ENCODE results near the gene MTHFD1L. TPM values are rescaled to one million over a fixed set of nuclear protein-coding genes. Genes with fewer than 3 reads are reported as not detected.

The MTHFD1L gene
- total and polyA plus RNA-seq, 7 experiments from 2014 or later = 5.7 to 57.8 (median 7.8) TPM

DNA sequence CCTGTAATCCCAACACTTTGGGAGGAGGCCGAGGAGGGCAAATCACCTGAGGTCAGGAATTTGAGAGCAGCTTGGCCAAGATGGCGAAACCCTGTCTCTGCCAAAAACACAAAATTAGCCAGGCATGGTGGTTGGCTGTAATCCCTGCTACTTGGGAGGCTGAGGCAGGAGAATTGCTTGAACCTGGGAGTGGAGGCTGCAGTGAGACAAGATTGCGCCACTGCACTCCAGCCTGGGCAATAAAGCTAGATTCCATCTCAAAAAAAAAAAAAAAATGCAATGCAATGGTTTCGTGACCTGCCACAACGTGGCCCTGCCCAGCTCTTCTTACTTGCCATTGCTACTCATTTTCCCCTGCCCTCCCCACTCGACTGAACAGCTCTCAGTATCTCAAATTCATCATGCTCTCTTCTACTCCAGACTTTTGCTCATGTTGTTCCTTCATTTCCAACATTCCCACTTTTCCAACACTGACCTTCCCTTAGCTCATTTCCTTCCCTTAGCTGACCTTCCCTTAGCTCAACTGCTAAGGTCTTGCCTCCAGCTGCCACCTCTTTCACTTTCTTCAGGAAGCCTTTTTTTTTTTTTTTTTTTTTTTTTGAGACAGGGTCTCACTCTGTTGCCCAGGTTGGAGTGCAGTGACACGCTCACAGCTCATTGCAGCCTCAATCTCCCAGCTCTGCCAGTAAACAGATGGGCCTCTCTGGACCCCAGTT is 2.1 kb upstream of the MTHFD1L start:
- no peaks in the 10 kb centered on the region for H3K9me3 ChIP-seq (ENCODE audit: control insufficient read depth in 2 of 3, low read length in 3 of 3)
- CTCF ChIA-PET = no interaction called here
- DNase-seq (no peak), ATAC-seq (no peak)
- H3K4me3 Mint-ChIP-seq = no peak overlapping the region
- peaks cover 0 to 3% (median 0%) of the 10 kb centered on the region in 3 experiments for H3K36me3 ChIP-seq (ENCODE audit: control insufficient read depth in 2 of 3, insufficient read depth in 3 of 3, low read length in 3 of 3)
- intact Hi-C loops (cut with micrococcal nuclease) = no loop called here
- peaks cover 10 to 36% (median 14%) of the 10 kb centered on the region in 7 donors for H3K4me1 Mint-ChIP-seq
- H3K27ac ChIP-seq (ENCODE audit: low read depth, low read length) = no peak overlapping the region
- POLR2A ChIA-PET = no interaction called here
- H3K27me3 ChIP-seq (ENCODE audit: control insufficient read depth in 2 of 2, insufficient read depth in 2 of 2, low read length in 2 of 2) = no peaks in the 10 kb centered on the region
- peaks cover 0 to 1% (median 0%) of the 10 kb centered on the region in 11 donors for H3K9me3 Mint-ChIP-seq
- H3K36me3 Mint-ChIP-seq = peaks cover 0 to 4% (median 0%) of the 10 kb centered on the region in 5 donors
- H3K4me1 ChIP-seq (ENCODE audit: control insufficient read depth in 2 of 2, insufficient read depth in 2 of 2, low read length in 2 of 2) = peaks cover 5 to 6% of the 10 kb centered on the region in 2 donors
- H3K4me3 ChIP-seq (ENCODE audit: low read length) = no peak overlapping the region
- no peak overlapping the region for H3K27ac Mint-ChIP-seq
- peaks cover 10 to 29% (median 22%) of the 10 kb centered on the region in 5 donors for H3K27me3 Mint-ChIP-seq

DNA sequence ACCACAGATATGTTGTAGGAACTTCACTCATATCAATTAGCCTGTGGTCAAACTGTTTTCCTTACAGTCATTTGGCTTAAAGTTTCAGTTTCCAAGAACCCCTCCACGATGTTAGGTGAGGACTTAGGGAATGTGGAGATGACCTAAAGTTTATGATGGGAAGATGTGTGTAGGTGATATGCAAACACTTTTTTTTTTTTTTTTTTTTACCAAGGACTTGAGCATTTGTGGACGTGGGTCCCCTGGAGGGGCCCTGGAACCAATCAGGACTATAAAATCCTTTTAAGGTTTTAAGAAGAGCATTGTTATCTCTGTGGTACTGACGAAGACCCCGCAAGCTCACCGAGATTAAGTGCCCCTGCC is 478 bp upstream of the MTHFD1L start:
- peak overlapping the region; percentile 71 to 87 (median 83) for H3K4me3 Mint-ChIP-seq
- ATAC-seq (no peak), DNase-seq (no peak)
- peaks cover 8 to 18% (median 16%) of the 10 kb centered on the region in 5 donors for H3K27me3 Mint-ChIP-seq
- no peaks in the 10 kb centered on the region for H3K9me3 ChIP-seq (ENCODE audit: control insufficient read depth in 2 of 3, low read length in 3 of 3)
- no peaks in the 10 kb centered on the region for H3K27me3 ChIP-seq (ENCODE audit: control insufficient read depth in 2 of 2, insufficient read depth in 2 of 2, low read length in 2 of 2)
- peak overlapping the region in 7 of 9 donors; percentile 28 to 85 (median 72) for H3K27ac Mint-ChIP-seq
- peak overlapping the region; percentile 61 for H3K27ac ChIP-seq (ENCODE audit: low read depth, low read length)
- peak overlapping the region; percentile 72 for H3K4me3 ChIP-seq (ENCODE audit: low read length)
- H3K36me3 ChIP-seq (ENCODE audit: control insufficient read depth in 2 of 3, insufficient read depth in 3 of 3, low read length in 3 of 3) = peaks cover 0 to 3% (median 0%) of the 10 kb centered on the region in 3 experiments
- H3K9me3 Mint-ChIP-seq = peaks cover 0 to 1% (median 0%) of the 10 kb centered on the region in 11 donors
- peaks cover 10 to 43% (median 14%) of the 10 kb centered on the region in 7 donors for H3K4me1 Mint-ChIP-seq
- peaks cover 5 to 6% of the 10 kb centered on the region in 2 donors for H3K4me1 ChIP-seq (ENCODE audit: control insufficient read depth in 2 of 2, insufficient read depth in 2 of 2, low read length in 2 of 2)
- CTCF ChIA-PET = no interaction called here
- POLR2A ChIA-PET = interaction anchor here (0.7 kb wide), 1 partner anchor 579 kb away, joined by 3 read pairs; no protein-coding TSS in a partner anchor
- H3K36me3 Mint-ChIP-seq = peaks cover 0 to 4% (median 0%) of the 10 kb centered on the region in 5 donors
- intact Hi-C loops (cut with micrococcal nuclease) = loop anchor here (5.0 kb wide), 2 partner anchors 923 to 1118 kb away; partner anchors contain the start of genes NUP43 (in 1 of the 2), PCMT1 (in 1 of the 2) and ULBP2 (in 1 of the 2)

DNA sequence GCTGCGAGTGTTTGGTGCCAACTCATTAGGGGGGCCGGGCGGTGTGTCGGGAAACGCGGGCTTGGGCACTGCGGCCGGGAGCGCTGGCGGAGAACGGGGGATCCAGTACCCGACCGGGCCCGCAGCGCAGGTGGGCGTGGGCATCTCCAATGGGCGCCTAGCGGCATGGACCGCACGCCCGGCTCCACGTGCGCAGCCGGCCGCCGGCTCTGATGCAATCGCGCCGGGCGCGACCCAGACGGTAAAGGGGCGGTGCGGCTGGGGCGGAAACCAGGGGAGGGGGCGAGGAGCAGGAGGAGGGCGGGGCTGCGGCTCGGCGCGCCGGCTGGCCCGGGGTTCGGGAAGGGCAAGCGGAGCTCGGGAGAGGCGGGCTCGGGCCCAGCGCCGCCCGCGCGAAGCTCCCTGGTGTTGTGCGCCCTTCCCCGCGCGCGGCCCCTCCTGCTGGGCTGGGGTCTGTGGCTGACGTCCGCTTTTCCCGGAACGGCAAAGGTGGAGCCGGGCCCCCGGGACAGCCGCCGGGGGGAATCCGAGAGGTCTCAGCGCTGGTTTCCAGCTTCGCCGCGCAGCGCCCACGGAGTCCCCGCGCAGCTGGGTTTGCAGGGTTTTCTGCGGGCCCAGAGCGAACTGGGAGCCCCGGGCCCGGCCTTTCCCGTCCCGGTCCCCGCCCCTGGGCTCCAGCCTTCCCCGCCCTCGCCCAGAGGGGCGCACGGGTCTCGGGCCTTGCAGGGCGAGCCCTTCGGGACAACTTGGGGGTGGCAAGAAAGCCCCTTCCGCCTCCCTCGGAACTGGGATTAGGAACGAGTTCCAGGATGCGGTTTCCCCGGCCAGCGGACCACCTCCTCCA is 867 bp downstream of the MTHFD1L start:
- peak overlapping the region; percentile 61 for H3K27ac ChIP-seq (ENCODE audit: low read depth, low read length)
- peaks cover 8 to 17% (median 14%) of the 10 kb centered on the region in 5 donors for H3K27me3 Mint-ChIP-seq
- H3K36me3 Mint-ChIP-seq = peaks cover 0 to 4% (median 0%) of the 10 kb centered on the region in 5 donors
- H3K4me1 Mint-ChIP-seq = peaks cover 10 to 44% (median 14%) of the 10 kb centered on the region in 7 donors
- ATAC-seq = peak; percentile 86
- H3K4me3 Mint-ChIP-seq = peak overlapping the region; percentile 83 to 98 (median 91)
- DNase-seq = peak; percentile 46 to 88 (median 64)
- peak overlapping the region; percentile 53 for H3K4me3 ChIP-seq (ENCODE audit: low read length)
- H3K4me1 ChIP-seq (ENCODE audit: control insufficient read depth in 2 of 2, insufficient read depth in 2 of 2, low read length in 2 of 2) = peaks cover 5 to 6% of the 10 kb centered on the region in 2 donors
- no peaks in the 10 kb centered on the region for H3K27me3 ChIP-seq (ENCODE audit: control insufficient read depth in 2 of 2, insufficient read depth in 2 of 2, low read length in 2 of 2)
- H3K9me3 ChIP-seq (ENCODE audit: control insufficient read depth in 2 of 3, low read length in 3 of 3) = no peaks in the 10 kb centered on the region
- CTCF ChIA-PET = interaction anchor here (0.6 kb wide), 1 partner anchor 1030 kb away, joined by 3 read pairs; no protein-coding TSS in a partner anchor
- peaks cover 0 to 3% (median 0%) of the 10 kb centered on the region in 3 experiments for H3K36me3 ChIP-seq (ENCODE audit: control insufficient read depth in 2 of 3, insufficient read depth in 3 of 3, low read length in 3 of 3)
- peak overlapping the region; percentile 46 to 95 (median 76) for H3K27ac Mint-ChIP-seq
- H3K9me3 Mint-ChIP-seq = no peaks in the 10 kb centered on the region
- POLR2A ChIA-PET = no interaction called here
- intact Hi-C loops (cut with micrococcal nuclease) = loop anchor here (1.0 to 5.0 kb wide), 6 partner anchors 48 to 1119 kb away; partner anchors contain the start of genes RMND1 (in 2 of the 2), NUP43 (in 1 of the 2), PCMT1 (in 1 of the 2) and ULBP2 (in 1 of the 2)

DNA sequence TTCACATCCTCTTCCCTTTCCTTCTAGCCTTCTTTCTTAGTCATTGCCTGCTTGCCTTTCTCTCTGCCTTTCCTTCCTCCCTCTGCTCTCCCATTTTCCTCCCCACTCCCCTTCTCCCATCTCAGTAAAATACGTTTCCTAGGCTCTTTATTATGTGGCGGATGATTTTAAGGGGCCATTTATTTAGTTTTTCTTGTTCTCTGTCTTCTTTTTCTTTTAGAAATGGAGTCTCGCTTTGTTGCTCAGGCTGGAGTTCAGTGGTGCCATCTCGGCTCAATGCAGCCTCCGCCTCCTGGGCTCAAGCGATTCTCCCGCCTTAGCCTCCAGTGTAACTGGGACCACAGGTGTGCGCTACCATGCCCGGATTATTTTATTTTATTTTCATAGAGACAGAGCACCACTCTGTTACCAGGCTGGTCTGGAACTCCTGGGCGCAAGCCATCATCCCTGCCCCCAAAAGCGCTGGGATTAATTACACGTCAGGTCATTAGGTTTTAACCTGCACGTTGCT is 1.5 kb downstream of the MTHFD1L start:
- peaks cover 5 to 6% of the 10 kb centered on the region in 2 donors for H3K4me1 ChIP-seq (ENCODE audit: control insufficient read depth in 2 of 2, insufficient read depth in 2 of 2, low read length in 2 of 2)
- Mint-ChIP-seq H3K36me3 (peaks cover 0 to 4% (median 0%) of the 10 kb centered on the region in 5 donors), H3K27me3 (peaks cover 6 to 15% (median 8%) of the 10 kb centered on the region in 5 donors), H3K27ac (peak overlapping the region; percentile 46 to 95 (median 79)), H3K4me1 (peaks cover 10 to 37% (median 14%) of the 10 kb centered on the region in 7 donors), H3K9me3 (no peaks in the 10 kb centered on the region), H3K4me3 (peak overlapping the region; percentile 83 to 98 (median 90))
- no peaks in the 10 kb centered on the region for H3K9me3 ChIP-seq (ENCODE audit: control insufficient read depth in 2 of 3, low read length in 3 of 3)
- ATAC-seq (no peak), DNase-seq (no peak)
- peak overlapping the region; percentile 60 for H3K27ac ChIP-seq (ENCODE audit: low read depth, low read length)
- ChIA-PET POLR2A (no interaction called here), CTCF (no interaction called here)
- intact Hi-C loops (cut with micrococcal nuclease) = loop anchor here (1.0 to 5.0 kb wide), 6 partner anchors 49 to 1120 kb away; partner anchors contain the start of genes RMND1 (in 2 of the 2), NUP43 (in 1 of the 2), PCMT1 (in 1 of the 2) and ULBP2 (in 1 of the 2)
- H3K4me3 ChIP-seq (ENCODE audit: low read length) = peak overlapping the region; percentile 53
- no peaks in the 10 kb centered on the region for H3K27me3 ChIP-seq (ENCODE audit: control insufficient read depth in 2 of 2, insufficient read depth in 2 of 2, low read length in 2 of 2)
- peaks cover 0 to 3% (median 0%) of the 10 kb centered on the region in 3 experiments for H3K36me3 ChIP-seq (ENCODE audit: control insufficient read depth in 2 of 3, insufficient read depth in 3 of 3, low read length in 3 of 3)

DNA sequence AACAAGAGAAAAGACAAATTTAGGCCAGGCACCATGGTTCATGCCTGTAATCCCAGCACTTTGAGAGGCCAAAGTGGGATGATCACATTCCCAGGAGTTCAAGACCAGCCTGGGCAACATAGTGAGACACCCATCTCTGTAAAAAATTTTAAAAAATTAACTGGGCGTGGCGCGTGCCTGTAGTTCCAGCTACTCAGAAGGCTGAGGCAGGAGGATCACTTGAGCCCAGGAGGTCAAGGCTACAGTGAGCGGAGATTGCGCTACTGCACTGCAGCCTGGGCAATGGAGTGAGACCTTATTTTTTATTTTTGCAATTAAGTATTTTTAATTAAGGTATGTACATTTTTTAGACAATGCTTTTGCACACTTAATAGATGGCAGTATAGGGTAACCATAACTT is 3.3 kb downstream of the MTHFD1L start:
- intact Hi-C loops (cut with micrococcal nuclease) = loop anchor here (5.0 kb wide), 2 partner anchors 926 to 1121 kb away; partner anchors contain the start of genes NUP43 (in 1 of the 2), PCMT1 (in 1 of the 2) and ULBP2 (in 1 of the 2)
- Histone ChIP-seq H3K36me3 (ENCODE audit: control insufficient read depth in 2 of 3, insufficient read depth in 3 of 3, low read length in 3 of 3) (peaks cover 0 to 3% (median 0%) of the 10 kb centered on the region in 3 experiments), H3K27ac (ENCODE audit: low read depth, low read length) (no peak overlapping the region), H3K4me3 (ENCODE audit: low read length) (no peak overlapping the region), H3K4me1 (ENCODE audit: control insufficient read depth in 2 of 2, insufficient read depth in 2 of 2, low read length in 2 of 2) (peaks cover 5 to 6% of the 10 kb centered on the region in 2 donors), H3K9me3 (ENCODE audit: control insufficient read depth in 2 of 3, low read length in 3 of 3) (no peaks in the 10 kb centered on the region), H3K27me3 (ENCODE audit: control insufficient read depth in 2 of 2, insufficient read depth in 2 of 2, low read length in 2 of 2) (no peaks in the 10 kb centered on the region)
- no peaks in the 10 kb centered on the region for H3K9me3 Mint-ChIP-seq
- H3K36me3 Mint-ChIP-seq = peaks cover 0 to 3% (median 0%) of the 10 kb centered on the region in 5 donors
- peaks cover 10 to 29% (median 14%) of the 10 kb centered on the region in 7 donors for H3K4me1 Mint-ChIP-seq
- peak overlapping the region in 2 of 10 donors; percentile 4 to 38 for H3K4me3 Mint-ChIP-seq
- peak overlapping the region in 1 of 9 donors; percentile 6 for H3K27ac Mint-ChIP-seq
- peaks cover 0 to under 1% (median 0%) of the 10 kb centered on the region in 5 donors for H3K27me3 Mint-ChIP-seq
- ChIA-PET POLR2A (interaction anchor here (0.6 kb wide), 1 partner anchor 475 kb away, joined by 4 read pairs; no protein-coding TSS in a partner anchor), CTCF (no interaction called here)
- ATAC-seq (no peak), DNase-seq (no peak)

DNA sequence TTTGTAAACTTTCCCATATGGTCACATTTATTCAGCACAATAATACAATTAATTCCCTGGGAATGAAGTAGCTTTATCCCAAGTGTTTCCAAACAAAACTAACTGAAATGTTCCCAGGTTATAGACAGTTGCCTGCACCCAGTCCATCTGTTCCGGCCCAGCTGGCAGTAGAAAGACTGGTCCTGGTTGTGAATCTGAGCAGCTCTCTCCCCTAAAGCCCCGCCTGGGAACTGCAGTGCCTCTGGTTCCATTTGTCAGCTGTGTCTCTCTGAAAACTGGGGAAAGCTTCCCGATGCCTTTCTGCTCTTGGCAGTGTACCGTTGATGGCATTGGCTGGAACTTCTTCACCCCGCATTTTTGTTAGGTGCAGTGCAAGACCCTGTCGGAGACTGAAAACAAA is 8.7 kb downstream of the MTHFD1L start:
- ATAC-seq (no peak), DNase-seq (no peak)
- H3K4me1 Mint-ChIP-seq = peaks cover 0 to 26% (median 5%) of the 10 kb centered on the region in 7 donors
- H3K27ac ChIP-seq (ENCODE audit: low read depth, low read length) = no peak overlapping the region
- H3K4me3 Mint-ChIP-seq = no peak overlapping the region
- CTCF ChIA-PET = interaction anchor here (0.9 kb wide), 1 partner anchor 17 kb away, joined by 3 read pairs; no protein-coding TSS in a partner anchor
- no peak overlapping the region for H3K4me3 ChIP-seq (ENCODE audit: low read length)
- no peaks in the 10 kb centered on the region for H3K27me3 Mint-ChIP-seq
- POLR2A ChIA-PET = no interaction called here
- no peaks in the 10 kb centered on the region for H3K4me1 ChIP-seq (ENCODE audit: control insufficient read depth in 2 of 2, insufficient read depth in 2 of 2, low read length in 2 of 2)
- H3K27me3 ChIP-seq (ENCODE audit: control insufficient read depth in 2 of 2, insufficient read depth in 2 of 2, low read length in 2 of 2) = no peaks in the 10 kb centered on the region
- intact Hi-C loops (cut with micrococcal nuclease) = no loop called here
- peaks cover 0 to 15% (median 0%) of the 10 kb centered on the region in 5 donors for H3K36me3 Mint-ChIP-seq
- no peaks in the 10 kb centered on the region for H3K9me3 ChIP-seq (ENCODE audit: control insufficient read depth in 2 of 3, low read length in 3 of 3)
- H3K36me3 ChIP-seq (ENCODE audit: control insufficient read depth in 2 of 3, insufficient read depth in 3 of 3, low read length in 3 of 3) = no peaks in the 10 kb centered on the region
- no peak overlapping the region for H3K27ac Mint-ChIP-seq
- no peaks in the 10 kb centered on the region for H3K9me3 Mint-ChIP-seq
